ENCODE data around the gene CAMKK2.

GRCh38 chr12:121330692-121331091 is 34.2 kb upstream of the CAMKK2 start:
- TF ChIP-seq CTCF (IDR thresholded peaks at IDR 0.05), result no peak
- no peak for TF ChIP-seq POLR2A (IDR thresholded peaks at IDR 0.05)
- TF ChIP-seq POLR2AphosphoS5 (IDR thresholded peaks at IDR 0.05), result no peak
- no peak for TF ChIP-seq EP300 (IDR thresholded peaks at IDR 0.05; ENCODE audit: low read depth)

Measured in transverse colon (tissue), 4 donors.